ENCODE results near the gene ADGRF5. TPM values are rescaled to one million over a fixed set of nuclear protein-coding genes. Genes with fewer than 3 reads are reported as not detected.

ADGRF5 gene
- total RNA-seq, 2 experiments from 2014 or later = not detected

DNA sequence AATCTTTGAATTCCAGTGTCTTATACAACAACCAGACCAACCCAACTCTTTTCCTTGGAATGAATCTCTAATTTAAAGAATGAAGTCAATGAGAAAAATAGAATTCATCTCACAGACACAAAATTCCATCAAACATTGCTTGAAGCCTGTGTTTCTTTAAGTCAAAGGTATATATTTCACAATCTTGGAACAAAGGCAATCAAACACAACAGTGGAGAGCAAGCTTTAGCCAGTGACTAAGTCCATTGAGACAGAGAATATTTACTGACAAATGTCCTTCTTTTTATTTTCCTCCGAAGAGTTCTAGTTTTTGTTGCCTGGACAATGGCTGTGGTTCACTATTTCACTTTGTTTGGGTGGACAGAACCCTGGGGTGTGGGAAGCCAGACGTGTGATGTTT, 92.8 kb downstream of the ADGRF5 start:
- TF ChIP-seq, protein P1, sequence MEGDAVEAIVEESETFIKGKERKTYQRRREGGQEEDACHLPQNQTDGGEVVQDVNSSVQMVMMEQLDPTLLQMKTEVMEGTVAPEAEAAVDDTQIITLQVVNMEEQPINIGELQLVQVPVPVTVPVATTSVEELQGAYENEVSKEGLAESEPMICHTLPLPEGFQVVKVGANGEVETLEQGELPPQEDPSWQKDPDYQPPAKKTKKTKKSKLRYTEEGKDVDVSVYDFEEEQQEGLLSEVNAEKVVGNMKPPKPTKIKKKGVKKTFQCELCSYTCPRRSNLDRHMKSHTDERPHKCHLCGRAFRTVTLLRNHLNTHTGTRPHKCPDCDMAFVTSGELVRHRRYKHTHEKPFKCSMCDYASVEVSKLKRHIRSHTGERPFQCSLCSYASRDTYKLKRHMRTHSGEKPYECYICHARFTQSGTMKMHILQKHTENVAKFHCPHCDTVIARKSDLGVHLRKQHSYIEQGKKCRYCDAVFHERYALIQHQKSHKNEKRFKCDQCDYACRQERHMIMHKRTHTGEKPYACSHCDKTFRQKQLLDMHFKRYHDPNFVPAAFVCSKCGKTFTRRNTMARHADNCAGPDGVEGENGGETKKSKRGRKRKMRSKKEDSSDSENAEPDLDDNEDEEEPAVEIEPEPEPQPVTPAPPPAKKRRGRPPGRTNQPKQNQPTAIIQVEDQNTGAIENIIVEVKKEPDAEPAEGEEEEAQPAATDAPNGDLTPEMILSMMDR (IDR thresholded peaks at IDR 0.05) = no peak
- ChIA-PET CTCF (no interaction called here), POLR2A (no interaction called here)
- Mint-ChIP-seq H3K27ac (no peak overlapping the region), H3K4me3 (no peak overlapping the region), H3K9me3 (no peaks in the 10 kb centered on the region), H3K4me1 (ENCODE audit: low read depth) (no peaks in the 10 kb centered on the region), H3K27me3 (peaks cover 35% of the 10 kb centered on the region), H3K36me3 (ENCODE audit: low read depth) (no peaks in the 10 kb centered on the region)
- Histone ChIP-seq H3K9me3 (ENCODE audit: control insufficient read depth in 1 of 2, insufficient read depth in 1 of 2, low read length in 2 of 2) (no peaks in the 10 kb centered on the region), H3K27me3 (ENCODE audit: control insufficient read depth in 1 of 2, insufficient read depth in 2 of 2, low read length in 2 of 2) (peaks cover 0 to 2% of the 10 kb centered on the region in 2 experiments), H3K27ac (ENCODE audit: low read depth in 1 of 2, low read length in 2 of 2) (no peak overlapping the region), H3K4me1 (ENCODE audit: insufficient read depth, low read length) (no peaks in the 10 kb centered on the region), H3K4me3 (ENCODE audit: low read length) (no peak overlapping the region), H3K36me3 (ENCODE audit: insufficient read depth, low read length) (no peaks in the 10 kb centered on the region)
- no peak for ATAC-seq (ENCODE audit: poor library complexity)
- intact Hi-C loops (cut with DNase I, micrococcal nuclease) = no loop called here
- no peak for DNase-seq

DNA sequence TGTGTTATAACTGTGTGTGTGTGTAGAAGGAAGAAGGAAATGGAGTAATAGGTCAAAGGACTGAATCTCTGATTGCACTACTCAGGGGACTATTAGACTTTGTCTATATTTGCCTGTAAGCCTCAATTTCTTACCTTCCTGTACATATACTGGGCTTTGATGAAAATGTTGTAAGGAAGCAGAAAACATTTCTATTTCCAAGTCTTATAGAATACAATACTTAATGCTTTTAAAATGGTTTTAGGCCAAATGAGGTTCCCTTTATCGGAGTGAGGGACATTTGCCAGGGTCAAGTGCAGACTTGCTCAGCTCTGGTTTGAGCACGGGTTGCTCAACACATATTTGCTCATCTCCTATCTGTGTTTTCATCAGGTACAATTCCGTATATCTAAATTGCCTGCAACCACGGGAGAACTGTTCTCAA, 100.3 kb downstream of the ADGRF5 start:
- no peak overlapping the region for H3K4me3 ChIP-seq (ENCODE audit: low read length)
- H3K9me3 Mint-ChIP-seq = no peaks in the 10 kb centered on the region
- ChIA-PET POLR2A (no interaction called here), CTCF (no interaction called here)
- H3K4me1 Mint-ChIP-seq (ENCODE audit: low read depth) = no peaks in the 10 kb centered on the region
- H3K36me3 Mint-ChIP-seq (ENCODE audit: low read depth) = no peaks in the 10 kb centered on the region
- H3K9me3 ChIP-seq (ENCODE audit: control insufficient read depth in 1 of 2, insufficient read depth in 1 of 2, low read length in 2 of 2) = no peaks in the 10 kb centered on the region
- no peak overlapping the region for H3K27ac ChIP-seq (ENCODE audit: low read depth in 1 of 2, low read length in 2 of 2)
- H3K4me1 ChIP-seq (ENCODE audit: insufficient read depth, low read length) = no peaks in the 10 kb centered on the region
- H3K27ac Mint-ChIP-seq = no peak overlapping the region
- H3K36me3 ChIP-seq (ENCODE audit: insufficient read depth, low read length) = no peaks in the 10 kb centered on the region
- H3K27me3 ChIP-seq (ENCODE audit: control insufficient read depth in 1 of 2, insufficient read depth in 2 of 2, low read length in 2 of 2) = peaks cover 0 to 4% of the 10 kb centered on the region in 2 experiments
- no peak overlapping the region for H3K4me3 Mint-ChIP-seq
- DNase-seq (no peak), ATAC-seq (ENCODE audit: poor library complexity) (no peak)
- intact Hi-C loops (cut with DNase I, micrococcal nuclease) = no loop called here
- TF ChIP-seq, protein P1 (IDR thresholded peaks at IDR 0.05) = no peak
- peaks cover 9% of the 10 kb centered on the region for H3K27me3 Mint-ChIP-seq

DNA sequence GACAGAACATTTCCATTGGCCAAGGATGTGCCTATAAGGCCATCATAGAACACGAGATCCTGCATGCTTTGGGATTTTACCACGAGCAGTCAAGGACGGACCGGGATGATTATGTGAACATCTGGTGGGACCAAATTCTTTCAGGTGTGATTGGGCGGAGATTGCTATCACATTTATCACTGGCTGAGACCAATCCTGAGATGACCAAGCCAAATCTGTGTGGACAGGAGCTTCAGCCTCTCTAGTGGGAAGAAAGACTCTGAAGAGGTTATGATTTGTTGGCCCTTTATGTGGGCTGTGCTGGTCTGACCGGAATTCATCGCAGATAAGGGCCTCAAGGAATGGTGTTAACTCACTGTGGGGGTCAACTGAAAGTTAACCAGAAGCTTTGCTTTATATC, 102.2 kb downstream of the ADGRF5 start:
- Histone ChIP-seq H3K36me3 (ENCODE audit: insufficient read depth, low read length) (no peaks in the 10 kb centered on the region), H3K4me1 (ENCODE audit: insufficient read depth, low read length) (no peaks in the 10 kb centered on the region), H3K9me3 (ENCODE audit: control insufficient read depth in 1 of 2, insufficient read depth in 1 of 2, low read length in 2 of 2) (peaks cover 0 to 5% of the 10 kb centered on the region in 2 experiments), H3K4me3 (ENCODE audit: low read length) (no peak overlapping the region), H3K27ac (ENCODE audit: low read depth in 1 of 2, low read length in 2 of 2) (no peak overlapping the region), H3K27me3 (ENCODE audit: control insufficient read depth in 1 of 2, insufficient read depth in 2 of 2, low read length in 2 of 2) (peaks cover 0 to 5% of the 10 kb centered on the region in 2 experiments)
- ChIA-PET POLR2A (no interaction called here), CTCF (no interaction called here)
- ATAC-seq (ENCODE audit: poor library complexity) = no peak
- Mint-ChIP-seq H3K9me3 (no peaks in the 10 kb centered on the region), H3K27ac (no peak overlapping the region), H3K27me3 (peaks cover 13% of the 10 kb centered on the region), H3K4me1 (ENCODE audit: low read depth) (no peaks in the 10 kb centered on the region), H3K4me3 (no peak overlapping the region), H3K36me3 (ENCODE audit: low read depth) (no peaks in the 10 kb centered on the region)
- intact Hi-C loops (cut with DNase I, micrococcal nuclease) = no loop called here
- TF ChIP-seq, protein P1 (IDR thresholded peaks at IDR 0.05) = no peak
- no peak for DNase-seq
